ENCODE measurements around the gene TCTN1.

The TCTN1 gene

GRCh38 chr12:110656071-110656655, 42.2 kb downstream of the TCTN1 start:
- DNase-seq (ENCODE audit: low spot score) = no peak
- in situ Hi-C loops (cut with MboI; ENCODE audit: low pct_unique_long_range_greater_than_20kb, low sequenced_read_pairs, unreplicated experiment) = no loop called here
- TF ChIP-seq CTCF (IDR thresholded peaks at IDR 0.05; ENCODE audit: extremely low read depth, insufficient read depth, missing control alignments) = no peak

GRCh38 chr12:110657747-110658146, 43.8 kb downstream of the TCTN1 start:
- TF ChIP-seq CTCF (IDR thresholded peaks at IDR 0.05; ENCODE audit: extremely low read depth, insufficient read depth, missing control alignments) = no peak
- no peak for DNase-seq (ENCODE audit: low spot score)
- in situ Hi-C loops (cut with MboI; ENCODE audit: low pct_unique_long_range_greater_than_20kb, low sequenced_read_pairs, unreplicated experiment) = no loop called here

GRCh38 chr12:110658242-110658641, 44.3 kb downstream of the TCTN1 start:
- in situ Hi-C loops (cut with MboI; ENCODE audit: low pct_unique_long_range_greater_than_20kb, low sequenced_read_pairs, unreplicated experiment) = no loop called here
- no peak for TF ChIP-seq CTCF (IDR thresholded peaks at IDR 0.05; ENCODE audit: extremely low read depth, insufficient read depth, missing control alignments)
- no peak for DNase-seq (ENCODE audit: low spot score)

GRCh38 chr12:110658878-110659277, 44.9 kb downstream of the TCTN1 start:
- TF ChIP-seq CTCF (IDR thresholded peaks at IDR 0.05; ENCODE audit: extremely low read depth, insufficient read depth, missing control alignments) = no peak
- in situ Hi-C loops (cut with MboI; ENCODE audit: low pct_unique_long_range_greater_than_20kb, low sequenced_read_pairs, unreplicated experiment) = no loop called here
- DNase-seq (ENCODE audit: low spot score) = no peak

- peak; percentile 79 for DNase-seq (ENCODE audit: low spot score)
- in situ Hi-C loops (cut with MboI; ENCODE audit: low pct_unique_long_range_greater_than_20kb, low sequenced_read_pairs, unreplicated experiment) = no loop called here
- no peak for TF ChIP-seq CTCF (IDR thresholded peaks at IDR 0.05; ENCODE audit: extremely low read depth, insufficient read depth, missing control alignments)
Observed at GRCh38 chr12:110661337-110661972, 47.5 kb downstream of the TCTN1 start.

- no peak for DNase-seq (ENCODE audit: low spot score)
- no peak for TF ChIP-seq CTCF (IDR thresholded peaks at IDR 0.05; ENCODE audit: extremely low read depth, insufficient read depth, missing control alignments)
- in situ Hi-C loops (cut with MboI; ENCODE audit: low pct_unique_long_range_greater_than_20kb, low sequenced_read_pairs, unreplicated experiment) = no loop called here
Observed at GRCh38 chr12:110666892-110667291, 53.0 kb downstream of the TCTN1 start.
